ENCODE measurements around the gene HYAL1.
A peak's percentile ranks its signal among the peaks of the same experiment; 100 is the strongest.
"Not testable (repeated sequence)": the region's sequence is repeated elsewhere in the genome, so short reads cannot be mapped to it uniquely, and the experiment has no call there.

HYAL1 gene

DNA sequence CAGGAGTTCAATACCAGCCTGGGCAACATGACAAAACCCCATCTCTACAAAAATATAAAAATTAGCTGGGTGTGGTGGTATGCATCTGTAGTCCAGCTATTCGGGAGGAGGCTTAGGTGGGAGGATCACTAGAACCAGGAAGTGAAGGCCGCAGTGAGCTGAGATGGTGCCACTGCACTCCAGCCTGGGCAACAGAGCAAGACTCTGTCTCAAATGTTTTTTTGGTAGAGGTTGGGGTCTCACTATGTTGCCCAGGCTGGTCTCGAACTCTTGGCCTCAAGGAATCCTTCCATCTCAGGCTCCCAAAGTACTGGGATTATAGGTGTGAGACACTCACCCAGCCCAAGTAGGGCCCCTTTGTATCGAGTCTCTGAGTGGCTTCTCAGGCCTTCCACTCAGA is 9.3 kb downstream of the HYAL1 start:
- no peak for DNase-seq (ENCODE audit: low read depth)

DNA sequence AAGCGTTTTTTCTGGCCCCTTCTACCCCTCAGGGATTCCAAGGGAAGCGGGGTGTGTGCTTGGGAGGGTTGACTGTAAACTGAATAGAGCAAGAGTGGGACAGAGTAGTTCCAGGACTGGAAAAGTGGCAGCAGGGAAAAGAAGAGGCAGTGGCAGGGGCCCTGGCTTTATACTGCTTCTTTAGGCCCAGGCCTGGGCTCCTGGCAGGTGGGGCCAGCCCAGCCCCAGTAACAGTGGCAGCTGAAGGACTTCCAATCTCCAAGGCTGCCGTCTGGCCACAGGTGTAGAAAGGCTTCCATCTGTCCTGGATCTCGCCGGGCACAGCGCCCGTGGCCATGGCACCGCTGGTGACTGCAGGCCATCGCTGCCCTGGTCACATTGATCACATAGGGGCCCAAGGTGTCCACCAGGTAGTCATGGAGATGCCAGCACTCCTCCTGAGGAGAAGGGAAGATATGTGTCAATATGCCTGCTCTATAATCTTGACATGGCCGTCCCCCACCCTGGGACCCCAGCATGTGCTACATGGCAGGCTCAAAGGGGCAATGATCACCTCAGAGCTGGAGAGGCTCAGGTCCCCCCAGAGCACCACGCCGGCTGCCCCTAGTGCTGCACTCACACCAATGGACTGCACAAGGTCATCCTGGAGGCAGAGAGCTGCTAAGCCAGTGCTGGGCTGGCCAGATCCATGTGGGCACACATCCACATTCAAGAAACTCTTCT is 10.1 kb downstream of the HYAL1 start:
- no peak for DNase-seq (ENCODE audit: low read depth)

DNA sequence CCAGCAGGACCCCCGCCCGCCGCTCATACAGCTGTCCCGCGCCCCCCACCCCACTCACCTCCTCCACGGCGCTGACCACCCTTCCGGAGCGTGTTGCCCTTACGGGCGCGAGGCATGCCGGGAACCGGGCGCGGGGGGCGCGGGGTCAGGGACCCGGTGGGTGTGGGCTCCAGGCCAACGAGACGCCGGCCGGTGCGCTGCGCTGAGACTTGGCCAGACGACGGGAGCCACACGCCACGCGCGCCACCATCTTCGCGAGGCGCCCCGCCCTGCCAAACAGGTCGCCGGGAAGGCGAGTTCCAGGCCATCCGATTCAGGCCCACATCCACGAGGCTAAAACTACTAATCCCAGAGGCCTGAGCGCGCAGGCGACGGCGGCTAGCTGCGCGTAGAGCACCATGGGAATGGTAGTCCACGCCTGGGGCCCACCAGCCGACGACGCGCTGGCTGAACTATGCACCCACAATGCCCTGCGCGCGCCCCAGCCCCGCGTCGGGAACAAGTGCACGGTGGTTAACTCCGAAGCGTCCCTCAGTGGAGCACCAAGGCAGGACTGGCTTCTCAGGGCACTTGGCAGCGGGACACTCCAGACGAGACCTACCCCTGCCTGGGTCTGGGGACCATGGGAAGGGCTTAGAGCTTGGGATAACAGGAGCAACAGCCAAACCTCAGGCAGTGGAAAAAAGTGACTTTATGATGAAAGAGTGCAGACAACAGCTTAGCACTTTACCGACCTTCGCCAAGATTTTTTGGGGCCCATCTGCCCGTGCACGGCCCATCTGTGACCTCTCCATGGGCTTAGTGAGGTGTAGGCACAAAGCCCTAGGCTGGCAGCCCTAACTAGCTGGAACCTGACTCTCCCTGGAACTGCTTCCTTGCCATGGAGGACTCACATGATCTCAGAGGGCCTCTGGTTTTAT is 11.0 kb downstream of the HYAL1 start, which contains the start of gene IFRD2:
TSS of gene IFRD2 (minus strand) at position 271 of the 920 bp plus-strand sequence. CDS start at position 116, 155 bp downstream.
- DNase-seq (ENCODE audit: low read depth) = peak; percentile 97

DNA sequence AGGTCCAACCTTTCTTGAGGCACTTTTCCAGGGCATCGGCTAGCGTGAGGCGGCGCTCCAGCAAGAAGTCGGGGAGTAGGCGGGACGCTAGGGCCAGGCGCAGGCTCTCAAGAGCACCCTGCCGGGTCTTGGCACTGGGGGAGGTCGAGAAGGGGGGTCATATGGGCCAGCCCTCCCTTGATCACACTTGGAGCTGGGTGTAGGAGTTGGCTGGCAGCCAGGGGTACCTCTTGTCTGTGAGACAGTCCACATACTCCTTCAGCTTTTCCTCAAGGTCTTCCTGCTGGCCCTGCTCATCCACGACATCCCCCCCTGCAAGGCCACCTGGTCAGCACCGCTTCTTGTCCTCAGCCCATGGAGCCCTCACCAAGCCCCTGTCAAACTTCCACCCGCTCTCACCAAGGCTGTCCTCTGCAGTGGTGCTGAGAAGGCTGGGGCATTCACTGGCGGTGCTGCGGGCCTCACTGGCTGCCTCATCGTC is 13.2 kb downstream of the HYAL1 start:
- no peak for DNase-seq (ENCODE audit: low read depth)

DNA sequence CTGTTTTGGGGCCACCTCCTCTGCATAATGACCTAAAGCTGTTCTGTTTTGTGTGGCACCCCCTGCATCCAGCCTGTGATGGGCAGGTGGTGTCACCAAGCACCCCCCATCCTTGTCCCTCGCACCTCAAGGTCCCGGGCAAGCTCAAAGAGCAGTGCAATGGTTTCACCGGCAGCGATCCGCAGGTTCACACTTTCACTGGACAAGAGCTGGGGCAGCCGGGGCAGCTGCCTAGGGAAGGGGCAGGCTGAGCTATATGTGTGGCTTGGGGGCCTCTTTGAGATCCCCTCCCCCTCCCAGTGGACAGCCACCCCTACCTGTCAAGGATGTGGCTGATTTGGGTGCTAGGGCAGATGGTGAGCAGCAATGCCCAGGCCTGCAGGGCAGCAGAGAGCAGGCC is 14.2 kb downstream of the HYAL1 start:
- DNase-seq (ENCODE audit: low read depth) = no peak

DNA sequence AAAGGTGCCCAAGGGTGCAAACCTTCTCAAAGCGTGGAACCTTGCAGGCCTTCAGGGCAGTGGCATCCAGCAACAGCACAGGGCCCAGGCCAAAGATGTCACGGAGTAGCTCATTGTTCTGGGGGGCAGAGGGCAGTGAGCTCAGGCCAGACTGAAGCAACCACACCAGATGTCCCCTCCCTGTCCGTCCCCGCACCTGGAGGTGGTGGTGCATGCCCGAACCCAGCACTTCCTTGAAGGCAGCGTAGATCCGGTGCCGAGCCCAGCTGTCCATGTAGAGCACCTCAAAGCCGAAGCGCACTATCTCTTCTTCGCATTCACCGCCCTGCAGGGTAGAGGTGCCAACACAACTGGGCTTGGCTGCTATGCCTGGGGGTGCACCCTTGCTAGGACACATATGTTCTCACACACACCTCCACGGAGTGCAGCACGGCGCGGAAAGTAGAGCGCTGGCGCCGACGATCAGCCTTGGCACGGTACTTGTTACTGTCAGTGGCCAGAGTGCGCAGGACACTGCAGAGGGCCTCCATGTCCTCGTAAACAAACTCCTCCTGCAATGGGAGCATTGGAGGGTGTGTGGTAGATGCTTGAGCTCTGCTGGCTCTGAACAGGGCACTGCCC is 14.9 kb downstream of the HYAL1 start:
- no peak for DNase-seq (ENCODE audit: low read depth)

DNA sequence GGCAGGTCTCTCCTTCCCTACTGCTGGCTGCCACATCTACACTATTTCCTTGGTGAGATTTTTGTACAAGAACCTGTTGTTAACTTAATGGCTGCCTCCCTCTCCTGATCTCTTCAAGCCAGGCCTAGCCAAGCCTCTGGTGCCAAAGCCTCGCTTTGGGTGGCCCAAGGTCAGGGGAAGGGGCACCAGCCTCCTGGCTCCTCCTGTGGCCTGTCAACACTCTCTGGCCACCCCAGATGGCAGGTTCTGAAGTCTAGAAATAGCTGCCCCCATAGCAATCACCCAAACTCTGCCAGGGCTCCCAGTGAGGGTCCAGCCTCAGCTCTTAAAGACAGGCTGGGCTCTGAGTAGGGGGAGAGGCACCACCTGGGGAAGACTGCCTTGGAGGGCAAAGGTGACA is 16.1 kb downstream of the HYAL1 start:
- DNase-seq (ENCODE audit: low read depth) = no peak

DNA sequence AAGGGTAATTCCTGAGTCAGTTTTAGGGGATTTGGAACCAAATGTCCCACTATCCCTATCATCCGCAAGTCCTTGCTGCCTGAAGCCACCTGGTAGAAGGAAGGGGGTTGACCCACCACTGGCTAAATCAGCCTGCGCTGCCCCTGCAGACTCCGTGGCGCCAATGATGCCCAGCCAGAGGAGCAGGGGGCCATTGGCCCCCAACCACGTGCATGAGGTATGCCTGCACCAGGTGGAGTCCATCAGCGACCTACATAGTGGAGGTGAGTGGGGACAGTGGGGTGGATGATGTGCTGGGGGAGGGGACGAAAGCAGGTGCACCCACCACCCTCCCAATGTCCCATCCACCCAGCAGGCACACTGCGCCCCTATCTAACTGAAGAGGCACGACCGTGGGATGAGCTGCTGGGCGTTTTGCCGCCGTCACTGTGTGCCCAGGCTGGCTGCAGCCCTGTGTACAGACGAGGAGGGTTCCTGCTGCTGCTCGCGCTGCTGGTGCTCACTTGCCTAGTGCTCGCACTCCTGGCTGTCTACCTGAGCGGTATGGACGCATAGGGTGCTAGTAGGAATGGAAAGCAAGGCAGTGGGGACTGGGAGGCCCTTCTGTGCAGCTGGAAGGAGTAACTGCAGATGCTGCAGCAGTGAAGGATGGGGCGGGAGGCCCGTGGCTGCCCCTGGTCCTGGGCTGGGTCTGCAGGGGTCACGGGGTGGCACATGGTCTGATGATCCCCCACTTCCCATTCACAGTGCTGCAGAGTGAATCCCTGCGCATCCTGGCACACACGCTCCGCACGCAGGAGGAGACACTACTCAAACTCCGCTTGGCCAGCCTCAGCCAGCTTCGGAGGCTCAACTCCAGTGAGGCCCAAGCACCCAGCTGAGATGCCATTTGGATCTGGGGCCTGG is 16.8 kb downstream of the HYAL1 start:
- DNase-seq (ENCODE audit: low read depth) = no peak

DNA sequence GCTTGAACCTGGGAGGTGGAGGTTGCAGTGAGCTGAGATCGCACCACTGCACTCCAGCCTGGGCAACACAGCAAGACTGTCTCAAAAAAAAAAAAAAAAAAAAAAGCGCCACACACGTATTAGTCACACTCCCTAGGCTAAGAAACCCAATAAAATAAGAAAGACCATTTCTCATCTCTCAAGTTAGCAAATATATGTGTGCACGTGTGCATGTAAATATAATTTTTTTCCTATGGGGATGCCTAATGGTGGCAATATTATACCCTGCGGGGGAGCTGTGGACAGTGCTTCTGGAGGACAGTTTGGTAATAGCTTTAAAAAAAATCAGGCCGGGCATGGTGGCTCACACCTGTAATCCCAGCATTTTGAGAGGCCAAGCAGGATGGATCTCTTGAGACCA is 19.3 kb downstream of the HYAL1 start:
- not testable (repeated sequence) for DNase-seq (ENCODE audit: low read depth)

DNA sequence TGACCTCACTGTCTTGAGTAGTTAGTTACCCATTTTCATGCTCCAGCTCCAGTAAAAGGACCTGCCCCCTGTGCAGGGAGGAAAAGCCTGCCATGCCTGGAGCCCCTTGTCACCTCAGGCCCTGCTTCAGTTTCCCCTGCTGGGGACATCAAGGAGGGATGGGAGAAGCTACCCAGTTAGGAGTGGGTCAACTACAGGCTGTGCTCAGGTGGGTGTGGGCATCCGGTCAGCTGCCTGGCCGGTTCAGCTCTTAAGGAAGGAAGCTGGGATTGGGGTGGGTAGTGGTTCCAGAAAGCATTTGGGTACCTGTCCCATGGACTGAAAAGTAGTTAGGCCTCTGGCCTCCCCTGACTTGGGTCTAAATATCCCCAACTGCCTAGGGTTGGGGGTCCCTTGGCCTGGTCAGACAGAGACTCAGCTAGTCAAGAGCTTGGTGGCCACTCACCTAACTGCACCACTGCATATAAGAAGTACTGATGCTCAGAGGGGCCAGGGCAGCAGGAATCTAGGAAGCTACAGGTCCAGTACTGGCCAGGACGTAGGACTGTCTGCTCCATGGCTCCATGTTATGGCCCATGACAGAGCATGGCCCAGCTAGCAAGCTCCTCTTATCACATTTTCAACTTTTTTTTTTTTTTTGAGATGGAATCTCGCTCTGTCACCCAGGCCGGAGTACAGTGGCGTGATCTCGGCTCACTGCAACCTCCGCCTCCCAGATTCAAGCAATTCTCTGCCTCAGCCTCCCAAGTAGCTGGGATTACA is 23.9 kb downstream of the HYAL1 start:
- DNase-seq (ENCODE audit: low read depth) = no peak

DNA sequence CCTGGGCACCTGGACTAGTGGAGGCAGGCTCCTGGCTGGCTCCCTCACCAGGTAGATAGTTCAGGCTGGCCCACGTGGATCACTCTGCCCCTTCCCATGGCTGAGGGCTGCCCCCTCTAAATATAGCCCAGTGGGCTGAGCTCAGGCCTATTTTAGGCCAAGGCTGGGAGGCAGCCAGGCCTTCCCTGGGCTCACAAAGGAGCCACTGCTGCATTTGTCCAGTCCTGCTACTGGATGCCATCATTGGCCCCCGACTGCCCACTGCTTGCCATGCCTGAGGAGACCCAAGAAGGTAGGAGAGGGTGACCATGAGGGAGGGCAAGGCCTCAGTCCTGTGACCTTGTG is 24.5 kb downstream of the HYAL1 start, which contains the start of gene LSMEM2:
TSS of gene LSMEM2 (plus strand) at position 208 of the 345 bp plus-strand sequence. CDS start at position 235, 27 bp downstream.
- DNase-seq (ENCODE audit: low read depth) = no peak

DNA sequence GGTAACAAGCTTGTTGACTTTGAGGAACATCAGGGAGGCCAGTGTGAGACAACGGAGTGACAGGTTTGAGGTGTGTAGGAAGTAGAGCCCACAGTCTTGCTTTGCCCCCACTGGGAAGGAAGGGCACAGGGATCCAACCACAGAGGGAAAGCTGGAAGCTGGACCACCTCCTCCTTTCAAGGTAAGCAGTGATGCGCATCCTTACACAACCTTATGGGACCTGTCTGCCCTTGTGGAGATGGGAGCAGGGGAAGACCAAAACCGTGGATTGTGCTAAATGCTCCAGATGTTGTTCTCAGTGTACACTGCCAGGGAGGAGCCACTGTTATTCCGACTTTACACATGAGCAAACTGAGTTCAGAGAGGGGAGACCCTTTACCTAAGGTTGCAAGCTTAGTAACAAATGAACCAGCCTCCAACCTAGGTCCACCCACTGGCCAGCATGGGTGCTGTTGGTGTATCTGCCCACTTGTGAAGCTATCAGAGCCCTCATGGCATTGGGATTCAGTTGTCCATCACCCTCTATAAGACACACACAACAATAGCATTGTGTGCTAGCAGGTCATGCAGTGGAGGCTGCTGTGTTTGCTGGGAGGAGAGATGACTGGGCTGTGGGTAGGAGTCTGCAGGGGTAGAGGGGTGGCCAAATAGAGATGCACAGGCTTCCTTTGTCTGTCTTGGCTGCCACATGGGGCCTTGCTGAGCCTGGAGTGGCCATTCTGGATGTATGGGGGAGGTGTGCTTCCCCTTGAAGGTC is 25.1 kb downstream of the HYAL1 start:
- DNase-seq (ENCODE audit: low read depth) = no peak

DNA sequence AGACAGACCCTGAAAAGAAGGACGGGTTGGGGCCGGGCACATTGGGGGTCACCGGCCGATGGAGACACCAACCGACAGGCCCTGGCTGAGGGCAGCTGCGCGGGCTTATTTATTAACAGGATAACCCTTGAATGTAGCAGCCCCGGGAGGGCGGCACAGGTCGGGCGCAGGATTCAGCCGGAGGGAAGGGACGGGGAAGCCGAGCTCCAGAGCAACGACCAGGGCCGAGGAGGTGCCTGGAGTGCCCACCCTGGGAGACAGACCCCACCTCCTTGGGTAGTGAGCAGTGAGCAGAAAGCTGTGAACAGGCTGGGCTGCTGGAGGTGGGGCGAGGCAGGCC is 26.6 kb downstream of the HYAL1 start:
- DNase-seq (ENCODE audit: low read depth) = no peak

DNA sequence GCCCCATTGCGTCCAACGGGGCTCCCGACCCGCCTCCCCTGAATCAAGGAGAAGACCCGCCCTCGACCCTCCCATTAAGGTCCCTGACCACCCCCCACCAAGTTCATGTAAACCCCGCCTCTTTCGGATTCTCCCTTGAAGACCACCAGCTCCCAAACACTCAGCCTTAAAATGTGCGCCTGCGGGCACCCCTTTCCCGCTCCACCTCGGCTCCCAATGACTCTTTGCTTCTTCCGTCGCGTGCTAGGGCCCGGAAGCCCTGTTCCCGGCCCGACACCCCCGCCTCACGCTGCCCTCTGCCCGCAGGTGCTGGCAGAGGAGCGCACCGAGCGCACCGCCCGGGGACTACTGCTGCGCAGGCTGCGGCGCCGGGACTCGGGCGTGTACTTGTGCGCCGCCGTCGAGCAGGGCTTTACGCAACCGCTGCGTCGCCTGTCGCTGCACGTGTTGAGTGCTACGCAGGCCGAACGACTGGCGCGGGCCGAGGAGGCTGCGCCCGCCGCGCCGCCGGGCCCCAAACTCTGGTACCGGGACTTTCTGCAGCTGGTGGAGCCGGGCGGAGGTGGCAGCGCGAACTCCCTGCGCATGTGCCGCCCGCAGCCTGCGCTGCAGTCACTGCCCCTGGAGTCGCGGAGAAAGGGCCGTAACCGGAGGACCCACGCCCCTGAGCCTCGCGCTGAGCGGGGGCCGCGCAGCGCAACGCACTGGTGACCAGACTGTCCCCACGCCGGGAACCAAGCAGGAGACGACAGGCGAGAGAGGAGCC is 27.2 kb downstream of the HYAL1 start:
- DNase-seq (ENCODE audit: low read depth) = no peak

DNA sequence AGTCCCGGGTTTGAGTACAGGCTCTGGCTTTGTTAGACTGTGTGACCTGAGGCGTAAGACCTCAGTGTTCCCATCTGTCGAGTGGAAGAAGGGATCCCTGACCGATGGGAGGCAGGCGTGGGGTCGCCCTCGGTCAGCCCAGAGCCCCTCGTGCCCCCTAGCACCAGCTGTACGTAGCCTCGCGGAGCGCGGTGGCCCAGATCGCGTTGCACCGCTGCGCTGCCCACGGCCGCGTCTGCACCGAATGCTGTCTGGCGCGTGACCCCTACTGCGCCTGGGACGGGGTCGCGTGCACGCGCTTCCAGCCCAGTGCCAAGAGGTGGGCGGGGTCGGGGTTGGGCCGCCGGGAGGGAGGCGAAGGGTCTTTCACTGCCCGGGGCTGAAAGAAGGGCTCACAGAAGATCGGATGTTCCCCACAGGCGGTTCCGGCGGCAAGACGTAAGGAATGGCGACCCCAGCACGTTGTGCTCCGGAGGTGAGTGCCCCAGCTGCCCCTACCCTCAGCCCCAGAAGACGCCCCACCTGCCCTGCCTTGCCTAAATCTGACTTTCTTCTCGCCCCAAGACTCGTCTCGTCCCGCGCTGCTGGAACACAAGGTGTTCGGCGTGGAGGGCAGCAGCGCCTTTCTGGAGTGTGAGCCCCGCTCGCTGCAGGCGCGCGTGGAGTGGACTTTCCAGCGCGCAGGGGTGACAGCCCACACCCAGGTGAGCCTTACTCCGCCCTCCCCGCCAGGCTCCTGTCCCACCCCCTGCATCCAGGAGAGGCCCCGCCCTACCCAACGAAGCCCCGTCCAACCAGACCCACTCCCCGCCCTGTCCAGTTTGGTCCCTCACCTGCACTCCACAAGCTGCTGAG is 28.0 kb downstream of the HYAL1 start:
- no peak for DNase-seq (ENCODE audit: low read depth)

DNA sequence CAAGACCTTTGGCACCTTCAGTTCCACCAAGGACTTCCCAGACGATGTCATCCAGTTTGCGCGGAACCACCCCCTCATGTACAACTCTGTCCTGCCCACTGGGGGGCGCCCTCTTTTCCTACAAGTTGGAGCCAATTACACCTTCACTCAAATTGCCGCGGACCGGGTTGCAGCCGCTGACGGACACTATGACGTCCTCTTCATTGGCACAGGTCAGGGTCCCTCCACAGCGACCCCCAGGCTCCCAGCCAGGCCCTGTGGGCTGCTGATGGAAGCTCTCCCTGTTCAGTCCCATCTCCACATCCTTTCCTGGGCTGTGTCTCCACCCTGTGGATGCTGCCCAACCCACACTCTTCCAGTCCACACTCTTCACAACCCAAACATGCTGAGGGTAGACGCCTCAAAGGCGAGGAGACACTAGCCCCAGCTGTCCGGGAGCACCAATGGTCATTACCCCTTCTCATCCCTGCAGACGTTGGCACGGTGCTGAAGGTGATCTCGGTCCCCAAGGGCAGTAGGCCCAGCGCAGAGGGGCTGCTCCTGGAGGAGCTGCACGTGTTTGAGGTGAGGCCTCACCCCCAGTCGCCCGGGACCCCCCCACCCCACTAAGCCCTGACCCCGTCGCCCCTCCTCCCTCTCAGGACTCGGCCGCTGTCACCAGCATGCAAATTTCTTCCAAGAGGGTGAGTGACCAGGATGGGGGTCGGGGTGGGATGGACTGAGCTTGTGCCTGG is 28.8 kb downstream of the HYAL1 start:
- peak; percentile 68 for DNase-seq (ENCODE audit: low read depth)

DNA sequence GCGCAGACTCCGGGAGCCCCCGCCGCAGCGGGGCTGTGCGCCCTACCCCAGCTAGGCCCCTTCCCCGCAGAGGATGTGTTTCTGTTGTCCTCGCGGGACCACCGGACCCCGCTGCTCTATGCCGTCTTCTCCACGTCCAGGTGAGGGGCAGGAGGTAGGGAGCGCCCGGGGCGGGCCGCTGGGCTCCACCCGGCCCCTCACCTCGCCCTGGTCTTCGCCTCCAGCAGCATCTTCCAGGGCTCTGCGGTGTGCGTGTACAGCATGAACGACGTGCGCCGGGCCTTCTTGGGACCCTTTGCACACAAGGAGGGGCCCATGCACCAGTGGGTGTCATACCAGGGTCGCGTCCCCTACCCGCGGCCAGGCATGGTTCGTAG is 29.7 kb downstream of the HYAL1 start:
- DNase-seq (ENCODE audit: low read depth) = no peak
